ENCODE measurements around the gene ZBTB49.

Gene ZBTB49

GRCh38 chr4:4361883-4362282 is 71.8 kb downstream of the ZBTB49 start:
- DNase-seq: no peak

- no peak for DNase-seq
Observed at GRCh38 chr4:4362991-4363697, 73.1 kb downstream of the ZBTB49 start.

GRCh38 chr4:4364061-4364460 is 74.0 kb downstream of the ZBTB49 start:
- DNase-seq: no peak

- no peak for DNase-seq
Observed at GRCh38 chr4:4364486-4365208, 74.6 kb downstream of the ZBTB49 start.

- no peak for DNase-seq
Observed at GRCh38 chr4:4368809-4369580, 78.9 kb downstream of the ZBTB49 start.

All from activated CD4-positive, alpha-beta T cell treated with anti-CD3 and anti-CD28 coated beads for 48 hours (primary cell).